Cardiac fibroblast (primary cell): Measurements from ENCODE around the gene SESN1.

Experiments used
- DNase-seq, 2 donors: peaks; one replicate each; pipeline versions ENCODE4 v3.0.0 to v3.0.0-alpha.2; 2010; ENCODE audit warnings: low read depth in 2 of 2
- H3K4me3 ChIP-seq, 2 donors: replicated peaks in 1 of 2; 1 replicate in 1 of 2; 2 replicates in 1 of 2; pipeline ENCODE4 v1.5.1; 2011; ENCODE audit warnings: low read depth in 2 of 2, low read length in 2 of 2, mild to moderate bottlenecking in 2 of 2, moderate library complexity in 1 of 2
- TF ChIP-seq, protein P1 (sequence below): IDR thresholded peaks from one replicate; pipeline ENCODE4 v1.5.1; 2011; ENCODE audit warnings: low read depth, mild to moderate bottlenecking, low read length, inconsistent platforms

Gene SESN1

GRCh38 chr6:109052018-109052651, 42.5 kb downstream of the SESN1 start:
- no peak for DNase-seq
- no peak overlapping the region for H3K4me3 ChIP-seq
- TF ChIP-seq, protein P1, sequence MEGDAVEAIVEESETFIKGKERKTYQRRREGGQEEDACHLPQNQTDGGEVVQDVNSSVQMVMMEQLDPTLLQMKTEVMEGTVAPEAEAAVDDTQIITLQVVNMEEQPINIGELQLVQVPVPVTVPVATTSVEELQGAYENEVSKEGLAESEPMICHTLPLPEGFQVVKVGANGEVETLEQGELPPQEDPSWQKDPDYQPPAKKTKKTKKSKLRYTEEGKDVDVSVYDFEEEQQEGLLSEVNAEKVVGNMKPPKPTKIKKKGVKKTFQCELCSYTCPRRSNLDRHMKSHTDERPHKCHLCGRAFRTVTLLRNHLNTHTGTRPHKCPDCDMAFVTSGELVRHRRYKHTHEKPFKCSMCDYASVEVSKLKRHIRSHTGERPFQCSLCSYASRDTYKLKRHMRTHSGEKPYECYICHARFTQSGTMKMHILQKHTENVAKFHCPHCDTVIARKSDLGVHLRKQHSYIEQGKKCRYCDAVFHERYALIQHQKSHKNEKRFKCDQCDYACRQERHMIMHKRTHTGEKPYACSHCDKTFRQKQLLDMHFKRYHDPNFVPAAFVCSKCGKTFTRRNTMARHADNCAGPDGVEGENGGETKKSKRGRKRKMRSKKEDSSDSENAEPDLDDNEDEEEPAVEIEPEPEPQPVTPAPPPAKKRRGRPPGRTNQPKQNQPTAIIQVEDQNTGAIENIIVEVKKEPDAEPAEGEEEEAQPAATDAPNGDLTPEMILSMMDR: no peak

GRCh38 chr6:109051301-109052017, 43.2 kb downstream of the SESN1 start:
- TF ChIP-seq, protein P1: no peak
- DNase-seq: no peak

DNA sequence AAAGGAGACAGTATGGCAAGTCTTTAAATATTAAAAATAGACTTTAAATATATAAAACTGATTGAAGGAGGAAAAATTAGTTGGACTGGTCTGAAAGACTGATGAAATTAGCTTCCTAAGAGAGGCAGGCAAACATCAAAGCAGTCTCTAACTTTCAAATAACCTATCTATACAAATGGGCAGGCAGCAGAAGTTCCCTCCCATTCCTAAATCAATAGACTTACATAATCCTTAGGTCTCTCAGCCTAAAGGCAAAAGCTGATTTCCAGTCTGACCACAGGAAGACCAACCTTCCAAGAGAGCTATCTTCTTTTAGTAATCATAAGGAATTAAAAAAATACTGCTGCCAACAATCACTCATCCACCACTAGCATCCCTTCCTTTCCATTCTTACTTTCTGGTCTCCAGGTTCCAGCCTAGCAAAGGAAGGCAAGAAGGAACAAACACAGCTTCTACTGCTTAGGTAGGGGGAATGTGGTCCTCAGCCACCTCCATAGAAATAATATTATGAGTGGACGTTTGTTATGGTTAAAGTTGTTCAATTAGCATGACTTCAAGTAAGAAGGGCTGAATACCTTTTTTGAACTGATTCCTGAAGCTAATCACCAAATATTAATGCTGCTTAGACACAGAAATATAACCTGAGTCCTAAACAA, 44.1 kb downstream of the SESN1 start:
- TF ChIP-seq, protein P1: no peak
- H3K4me3 ChIP-seq: no peak overlapping the region
- DNase-seq: no peak

More at GRCh38 chr6:109051301-109052017, 43.2 kb downstream of the SESN1 start:
- H3K4me3 ChIP-seq: no peak overlapping the region

DNA sequence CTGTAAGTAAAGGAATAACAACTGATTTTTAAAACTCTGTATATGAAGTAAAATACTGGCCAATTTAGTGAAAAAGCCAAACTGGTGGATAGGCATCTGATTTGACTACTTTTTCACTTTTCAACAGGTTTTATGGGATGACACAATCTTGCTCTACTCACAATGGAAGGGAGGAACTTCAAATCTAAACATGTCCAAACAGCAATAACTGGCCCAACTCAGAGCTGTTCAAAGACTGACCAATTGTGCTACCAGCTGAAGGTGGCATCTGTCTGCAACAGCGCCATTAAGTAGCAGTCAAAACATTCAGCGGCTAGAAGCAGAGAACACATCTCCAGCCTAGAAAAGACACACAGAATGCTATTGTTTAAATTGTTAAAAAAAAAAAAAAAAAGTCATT, 44.6 kb downstream of the SESN1 start:
- TF ChIP-seq, protein P1: no peak
- no peak overlapping the region for H3K4me3 ChIP-seq
- no peak for DNase-seq

DNA sequence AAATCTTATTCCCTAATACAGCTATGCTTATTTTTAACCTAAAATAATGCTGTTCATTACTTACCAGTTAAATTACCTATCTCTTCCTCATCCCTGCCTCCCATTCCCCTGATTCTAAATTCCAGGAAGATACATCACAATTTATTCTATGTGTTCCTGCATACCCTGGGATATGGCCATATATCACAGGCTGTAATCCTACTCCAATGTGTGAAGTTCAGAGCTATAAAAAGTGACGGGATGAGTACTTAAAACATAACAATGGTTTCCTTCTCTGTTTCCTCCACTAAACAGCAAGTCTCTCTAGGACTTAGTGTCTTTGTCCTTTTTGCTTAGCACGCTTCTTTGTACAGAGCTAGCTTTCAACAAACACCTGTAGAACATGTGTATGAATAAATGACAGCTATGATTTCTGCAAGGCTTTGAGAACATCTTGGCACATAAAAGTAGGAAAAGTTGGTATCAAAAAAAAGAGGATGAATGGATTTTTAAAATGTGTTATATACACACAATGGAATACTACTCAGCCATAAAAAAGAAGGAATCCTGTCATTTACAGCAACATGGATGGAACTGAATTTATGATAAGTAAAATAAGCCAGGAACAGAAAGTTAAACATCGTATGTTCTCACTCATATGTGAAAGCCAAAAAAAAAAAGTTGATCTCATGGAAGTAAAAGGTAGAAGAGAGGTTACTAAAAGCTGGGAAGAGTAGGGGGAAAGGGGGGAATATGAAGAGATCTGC, 45.8 kb downstream of the SESN1 start:
- TF ChIP-seq, protein P1: no peak
- H3K4me3 ChIP-seq: no peak overlapping the region
- DNase-seq: no peak

DNA sequence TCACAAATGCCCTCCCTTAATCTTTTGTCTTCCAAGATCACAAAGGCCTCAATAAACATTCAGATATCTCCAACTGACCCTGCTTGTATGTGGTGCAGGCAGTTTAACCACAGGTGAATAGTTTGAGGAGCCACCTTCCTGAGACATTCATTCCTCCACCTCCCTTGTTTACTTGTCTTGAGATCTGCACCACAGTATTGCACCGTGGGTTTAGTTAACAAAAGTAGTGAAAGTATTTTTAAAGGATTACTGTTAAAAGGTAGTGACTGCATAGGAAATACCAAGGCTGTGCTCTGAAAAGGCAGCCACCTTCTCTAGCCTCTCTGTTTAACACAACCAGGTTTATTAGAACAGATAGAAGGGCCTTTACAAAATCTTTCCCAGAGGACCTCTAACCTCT, 46.5 kb downstream of the SESN1 start:
- DNase-seq: no peak
- TF ChIP-seq, protein P1: no peak
- H3K4me3 ChIP-seq: no peak overlapping the region
